Neural cell (in vitro differentiated cells): Measurements from ENCODE around the gene MAP3K13. TPM values are rescaled to one million over a fixed set of nuclear protein-coding genes. Genes with fewer than 3 reads are reported as not detected.
"Not testable (repeated sequence)": the region's sequence is repeated elsewhere in the genome, so short reads cannot be mapped to it uniquely, and the experiment has no call there.

Source experiments
- H2AFZ ChIP-seq: fragments of 200-600, 300-800 bp; sonication (generic), shearing (Covaris generic); 2 replicates; pipeline ENCODE4 v1.6.0; 2014; ENCODE audit warnings: low read depth, mild to moderate bottlenecking, antibody characterized with exemption, low read length, moderate library complexity
- H3F3A ChIP-seq: fragments of 200-600 bp; shearing (Covaris generic); 2 replicates; pipeline ENCODE4 v1.6.1; 2016; ENCODE audit warnings: mild to moderate bottlenecking, moderate library complexity, mixed read lengths, antibody characterized with exemption, low read length; ENCODE audit not compliant: insufficient read depth, poor library complexity, severe bottlenecking
- H3K27ac ChIP-seq: fragments of 200-600, 300-800 bp; sonication (generic), shearing (Covaris generic); 2 replicates; pipeline ENCODE4 v1.5.1; 2014; ENCODE audit warnings: mild to moderate bottlenecking, low read length, moderate library complexity
- H3K27me3 ChIP-seq: fragments of 300-800, 200-600 bp; sonication (generic), shearing (Covaris generic); 2 replicates; pipeline ENCODE4 v1.6.0; 2014; ENCODE audit warnings: mild to moderate bottlenecking, low read depth, low read length, moderate library complexity; ENCODE audit not compliant: insufficient read depth
- H3K36me3 ChIP-seq: fragments of 300-800, 200-600 bp; sonication (generic), shearing (Covaris generic); 2 replicates; pipeline ENCODE4 v1.5.1; 2014; ENCODE audit warnings: mild to moderate bottlenecking, antibody characterized with exemption, low read length, moderate library complexity; ENCODE audit not compliant: insufficient read depth
- H3K4me2 ChIP-seq: fragments of 300-800, 200-600 bp; sonication (generic), shearing (Covaris generic); 2 replicates; pipeline ENCODE4 v1.6.0; 2014; ENCODE audit warnings: mild to moderate bottlenecking, low read length
- H3K4me3 ChIP-seq: fragments of 300-800, 200-600 bp; sonication (generic), shearing (Covaris generic); 2 replicates; pipeline ENCODE4 v1.5.1; 2014; ENCODE audit warnings: mild to moderate bottlenecking, low read length, moderate library complexity
- H3K79me2 ChIP-seq: fragments of 200-600 bp; shearing (Covaris generic); replicated peaks from 2 replicates; pipeline ENCODE4 v1.6.0; 2014; ENCODE audit warnings: mild to moderate bottlenecking, low read length, moderate library complexity; ENCODE audit not compliant: insufficient read depth
- H3K9ac ChIP-seq: fragments of 300-800, 200-600 bp; sonication (generic), shearing (Covaris generic); 2 replicates; pipeline ENCODE4 v1.6.1; 2016; ENCODE audit warnings: mild to moderate bottlenecking, low read length, mixed read lengths
- H3K9me2 ChIP-seq: fragments of 200-600 bp; shearing (Covaris generic); 2 replicates; pipeline ENCODE4 v1.6.1; 2016; ENCODE audit warnings: mild to moderate bottlenecking, low read length, mixed read lengths; ENCODE audit not compliant: insufficient read depth
- H3K9me3 ChIP-seq: fragments of 200-600, 300-800 bp; sonication (generic), shearing (Covaris generic); 2 replicates; pipeline ENCODE4 v1.6.1; 2016; ENCODE audit warnings: mild to moderate bottlenecking, mixed run types, low read length, moderate library complexity, mixed read lengths
- H4K20me1 ChIP-seq: fragments of 200-600 bp; shearing (Covaris generic); 2 replicates; pipeline ENCODE4 v1.6.1; 2016; ENCODE audit warnings: mild to moderate bottlenecking, mixed run types; ENCODE audit not compliant: insufficient read depth
- EP300 ChIP-seq: fragments of 450-650 bp; conservative IDR thresholded peaks from 2 replicates; pipeline ENCODE4 v1.6.1; 2014; ENCODE audit warnings: antibody characterized with exemption, mild to moderate bottlenecking, moderate library complexity; ENCODE audit not compliant: poor library complexity, severe bottlenecking
- EZH2 ChIP-seq: fragments of 200-600, 300-800 bp; shearing (Covaris generic), sonication (generic); IDR thresholded peaks from 2 replicates; pipeline ENCODE4 v1.6.1; 2014; ENCODE audit warnings: antibody characterized with exemption, low read length, borderline replicate concordance, mild to moderate bottlenecking; ENCODE audit not compliant: insufficient read depth, poor library complexity, severe bottlenecking
- MXI1 ChIP-seq: fragments of 450-650 bp; conservative IDR thresholded peaks from 2 replicates; pipeline ENCODE4 v1.6.1; 2014; ENCODE audit warnings: antibody characterized with exemption, mild to moderate bottlenecking; ENCODE audit not compliant: poor library complexity, severe bottlenecking
- POLR2AphosphoS5 ChIP-seq: IDR thresholded peaks from 2 replicates; pipeline ENCODE4 v1.6.1; 2012
- RAD21 ChIP-seq: fragments of 450-650 bp; conservative IDR thresholded peaks from 2 replicates; pipeline ENCODE4 v1.6.1; 2014; ENCODE audit warnings: antibody characterized with exemption, mild to moderate bottlenecking, moderate library complexity
- SMC3 ChIP-seq: fragments of 450-650 bp; conservative IDR thresholded peaks from 2 replicates; pipeline ENCODE4 v1.6.1; 2014; ENCODE audit warnings: antibody characterized with exemption, mild to moderate bottlenecking, moderate library complexity; ENCODE audit not compliant: poor library complexity
- TAF1 ChIP-seq: IDR thresholded peaks from 2 replicates; pipeline ENCODE4 v1.6.1; 2012; ENCODE audit warnings: low read depth
- polyA plus RNA-seq: library from polyadenylated mRNA; depleted of rRNA; stranded (reverse); fragments of >200 nt; gene quantifications from 2 replicates; pipeline ENCODE4 v1.2.3, GENCODE V29; 2014
- TF ChIP-seq, protein P1 (sequence below): IDR thresholded peaks from 2 replicates; pipeline ENCODE4 v1.6.1; 2012; ENCODE audit warnings: borderline replicate concordance
- TF ChIP-seq, protein P2 (sequence below): fragments of 450-650 bp; IDR thresholded peaks from 2 replicates; pipeline ENCODE4 v1.5.1; 2014; ENCODE audit warnings: antibody characterized with exemption, mild to moderate bottlenecking, moderate library complexity; ENCODE audit not compliant: poor library complexity, severe bottlenecking

Gene MAP3K13
- polyA plus RNA-seq, 1 donor from 2014 or later, result 33.8 TPM

DNA sequence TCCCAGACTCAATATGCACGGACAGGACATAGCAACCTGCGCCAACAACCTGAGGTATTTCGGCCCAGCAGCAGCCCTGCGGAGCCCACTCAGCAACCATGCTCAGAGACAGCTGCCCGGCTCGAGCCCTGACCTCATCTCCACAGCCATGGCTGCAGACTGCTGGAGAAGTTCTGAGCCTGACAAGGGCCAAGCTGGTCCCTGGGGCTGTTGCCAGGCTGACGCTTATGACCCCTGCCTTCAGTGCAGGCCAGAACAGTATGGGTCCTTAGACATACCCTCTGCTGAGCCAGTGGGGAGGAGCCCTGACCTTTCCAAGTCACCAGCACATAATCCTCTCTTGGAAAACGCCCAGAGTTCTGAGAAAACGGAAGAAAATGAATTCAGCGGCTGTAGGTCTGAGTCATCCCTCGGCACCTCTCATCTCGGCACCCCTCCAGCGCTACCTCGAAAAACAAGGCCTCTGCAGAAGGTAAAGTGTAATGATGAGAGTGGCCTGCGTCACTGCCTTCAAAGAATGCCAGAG is 110.4 kb downstream of the MAP3K13 start:
- TF ChIP-seq MXI1, result no peak
- TF ChIP-seq, protein P1, sequence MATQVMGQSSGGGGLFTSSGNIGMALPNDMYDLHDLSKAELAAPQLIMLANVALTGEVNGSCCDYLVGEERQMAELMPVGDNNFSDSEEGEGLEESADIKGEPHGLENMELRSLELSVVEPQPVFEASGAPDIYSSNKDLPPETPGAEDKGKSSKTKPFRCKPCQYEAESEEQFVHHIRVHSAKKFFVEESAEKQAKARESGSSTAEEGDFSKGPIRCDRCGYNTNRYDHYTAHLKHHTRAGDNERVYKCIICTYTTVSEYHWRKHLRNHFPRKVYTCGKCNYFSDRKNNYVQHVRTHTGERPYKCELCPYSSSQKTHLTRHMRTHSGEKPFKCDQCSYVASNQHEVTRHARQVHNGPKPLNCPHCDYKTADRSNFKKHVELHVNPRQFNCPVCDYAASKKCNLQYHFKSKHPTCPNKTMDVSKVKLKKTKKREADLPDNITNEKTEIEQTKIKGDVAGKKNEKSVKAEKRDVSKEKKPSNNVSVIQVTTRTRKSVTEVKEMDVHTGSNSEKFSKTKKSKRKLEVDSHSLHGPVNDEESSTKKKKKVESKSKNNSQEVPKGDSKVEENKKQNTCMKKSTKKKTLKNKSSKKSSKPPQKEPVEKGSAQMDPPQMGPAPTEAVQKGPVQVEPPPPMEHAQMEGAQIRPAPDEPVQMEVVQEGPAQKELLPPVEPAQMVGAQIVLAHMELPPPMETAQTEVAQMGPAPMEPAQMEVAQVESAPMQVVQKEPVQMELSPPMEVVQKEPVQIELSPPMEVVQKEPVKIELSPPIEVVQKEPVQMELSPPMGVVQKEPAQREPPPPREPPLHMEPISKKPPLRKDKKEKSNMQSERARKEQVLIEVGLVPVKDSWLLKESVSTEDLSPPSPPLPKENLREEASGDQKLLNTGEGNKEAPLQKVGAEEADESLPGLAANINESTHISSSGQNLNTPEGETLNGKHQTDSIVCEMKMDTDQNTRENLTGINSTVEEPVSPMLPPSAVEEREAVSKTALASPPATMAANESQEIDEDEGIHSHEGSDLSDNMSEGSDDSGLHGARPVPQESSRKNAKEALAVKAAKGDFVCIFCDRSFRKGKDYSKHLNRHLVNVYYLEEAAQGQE, result no peak
- TF ChIP-seq EP300, result no peak
- TF ChIP-seq POLR2AphosphoS5, result no peak
- no peak for TF ChIP-seq EZH2
- no peak for TF ChIP-seq SMC3
- TF ChIP-seq, protein P2, sequence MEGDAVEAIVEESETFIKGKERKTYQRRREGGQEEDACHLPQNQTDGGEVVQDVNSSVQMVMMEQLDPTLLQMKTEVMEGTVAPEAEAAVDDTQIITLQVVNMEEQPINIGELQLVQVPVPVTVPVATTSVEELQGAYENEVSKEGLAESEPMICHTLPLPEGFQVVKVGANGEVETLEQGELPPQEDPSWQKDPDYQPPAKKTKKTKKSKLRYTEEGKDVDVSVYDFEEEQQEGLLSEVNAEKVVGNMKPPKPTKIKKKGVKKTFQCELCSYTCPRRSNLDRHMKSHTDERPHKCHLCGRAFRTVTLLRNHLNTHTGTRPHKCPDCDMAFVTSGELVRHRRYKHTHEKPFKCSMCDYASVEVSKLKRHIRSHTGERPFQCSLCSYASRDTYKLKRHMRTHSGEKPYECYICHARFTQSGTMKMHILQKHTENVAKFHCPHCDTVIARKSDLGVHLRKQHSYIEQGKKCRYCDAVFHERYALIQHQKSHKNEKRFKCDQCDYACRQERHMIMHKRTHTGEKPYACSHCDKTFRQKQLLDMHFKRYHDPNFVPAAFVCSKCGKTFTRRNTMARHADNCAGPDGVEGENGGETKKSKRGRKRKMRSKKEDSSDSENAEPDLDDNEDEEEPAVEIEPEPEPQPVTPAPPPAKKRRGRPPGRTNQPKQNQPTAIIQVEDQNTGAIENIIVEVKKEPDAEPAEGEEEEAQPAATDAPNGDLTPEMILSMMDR, result no peak
- no peak for TF ChIP-seq RAD21
- TF ChIP-seq TAF1, result no peak
- no peak overlapping the region for H3K27ac ChIP-seq
- H2AFZ ChIP-seq, result no peak overlapping the region
- H3K79me2 ChIP-seq, result no peaks in the 10 kb centered on the region
- no peaks in the 10 kb centered on the region for H3F3A ChIP-seq
- H3K27me3 ChIP-seq, result no peaks in the 10 kb centered on the region
- H3K36me3 ChIP-seq, result peaks cover 3% of the 10 kb centered on the region
- no peaks in the 10 kb centered on the region for H3K9me2 ChIP-seq
- no peaks in the 10 kb centered on the region for H4K20me1 ChIP-seq
- no peaks in the 10 kb centered on the region for H3K9me3 ChIP-seq
- no peak overlapping the region for H3K9ac ChIP-seq
- H3K4me3 ChIP-seq, result no peak overlapping the region
- H3K4me2 ChIP-seq, result no peak overlapping the region

DNA sequence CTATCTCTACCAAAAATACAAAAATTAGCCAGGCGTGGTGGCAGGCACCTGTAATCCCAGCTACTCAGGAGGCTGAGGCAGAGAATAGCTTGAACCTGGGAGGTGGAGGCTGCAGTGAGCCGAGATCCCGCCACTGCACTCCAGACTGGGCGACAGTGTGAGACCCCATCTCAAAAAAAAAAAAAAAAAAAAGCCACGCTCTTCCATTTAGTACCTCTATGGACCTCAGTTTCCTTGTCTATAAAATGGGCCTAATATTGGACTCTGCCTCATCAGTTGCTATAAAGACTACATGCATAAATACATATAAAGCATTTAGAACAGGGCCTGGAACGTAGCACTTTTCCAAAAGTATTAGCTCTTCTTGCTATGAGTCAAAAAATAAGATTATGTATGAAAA is 112.0 kb downstream of the MAP3K13 start:
- not testable (repeated sequence) for H3K79me2 ChIP-seq, H4K20me1 ChIP-seq, H3K27ac ChIP-seq, H3K4me3 ChIP-seq, H3K4me2 ChIP-seq, H3F3A ChIP-seq, H2AFZ ChIP-seq, H3K9me2 ChIP-seq, H3K9me3 ChIP-seq, H3K36me3 ChIP-seq, H3K27me3 ChIP-seq, H3K9ac ChIP-seq

DNA sequence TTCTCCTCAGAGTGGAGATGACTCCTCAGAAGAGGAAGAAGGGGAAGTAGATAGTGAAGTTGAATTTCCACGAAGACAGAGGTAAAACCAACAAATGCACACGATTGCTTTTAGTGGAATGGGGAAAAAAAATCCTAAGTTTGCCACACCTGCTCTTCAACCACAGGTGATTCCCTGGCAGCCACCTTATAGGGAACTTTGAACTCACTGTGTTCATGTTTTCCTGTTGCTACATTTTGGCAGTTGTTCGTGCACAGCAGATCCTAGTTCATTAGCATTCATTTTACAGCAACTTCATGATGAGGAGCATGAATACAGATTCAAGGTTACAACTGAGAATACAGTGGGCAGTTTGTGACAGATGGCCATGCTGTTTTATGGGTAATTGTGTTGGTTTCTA is 114.4 kb downstream of the MAP3K13 start:
- H3F3A ChIP-seq, result no peaks in the 10 kb centered on the region
- no peak overlapping the region for H3K27ac ChIP-seq
- H3K9me2 ChIP-seq, result no peaks in the 10 kb centered on the region
- no peak overlapping the region for H2AFZ ChIP-seq
- H3K27me3 ChIP-seq, result no peaks in the 10 kb centered on the region
- no peaks in the 10 kb centered on the region for H3K79me2 ChIP-seq
- H3K4me3 ChIP-seq, result no peak overlapping the region
- H4K20me1 ChIP-seq, result no peaks in the 10 kb centered on the region
- no peak overlapping the region for H3K4me2 ChIP-seq
- no peak overlapping the region for H3K9ac ChIP-seq
- H3K9me3 ChIP-seq, result no peaks in the 10 kb centered on the region
- no peak for TF ChIP-seq RAD21
- TF ChIP-seq MXI1, result no peak
- no peak for TF ChIP-seq EZH2
- TF ChIP-seq TAF1, result no peak
- no peak for TF ChIP-seq POLR2AphosphoS5
- TF ChIP-seq, protein P2, result no peak
- TF ChIP-seq, protein P1, result no peak
- TF ChIP-seq EP300, result no peak
- TF ChIP-seq SMC3, result no peak
- no peaks in the 10 kb centered on the region for H3K36me3 ChIP-seq
